Measurements from ENCODE around the gene VAV2.
A peak's percentile ranks its signal among the peaks of the same experiment; 100 is the strongest.

The VAV2 gene

GRCh38 chr9:133836818-133837217, 155.3 kb downstream of the VAV2 start:
- DNase-seq (ENCODE audit: low read depth) = no peak
- TF ChIP-seq CTCF (IDR thresholded peaks at IDR 0.05; ENCODE audit: insufficient read depth, low read depth, low read length, missing control alignments) = no peak
- H3K4me3 ChIP-seq (ENCODE audit: low read length) = no peak overlapping the region

GRCh38 chr9:133836001-133836758, 155.9 kb downstream of the VAV2 start:
- no peak for DNase-seq (ENCODE audit: low read depth)
- TF ChIP-seq CTCF (IDR thresholded peaks at IDR 0.05; ENCODE audit: insufficient read depth, low read depth, low read length, missing control alignments) = no peak
- H3K4me3 ChIP-seq (ENCODE audit: low read length) = no peak overlapping the region

- no peak for TF ChIP-seq CTCF (IDR thresholded peaks at IDR 0.05; ENCODE audit: insufficient read depth, low read depth, low read length, missing control alignments)
- H3K4me3 ChIP-seq (ENCODE audit: low read length) = no peak overlapping the region
- DNase-seq (ENCODE audit: low read depth) = peak; percentile 45
These were observed 156.7 kb downstream of the VAV2 start for GRCh38 chr9:133835262-133835901.

GRCh38 chr9:133834080-133834976, 157.8 kb downstream of the VAV2 start:
- no peak overlapping the region for H3K4me3 ChIP-seq (ENCODE audit: low read length)
- TF ChIP-seq CTCF (IDR thresholded peaks at IDR 0.05; ENCODE audit: insufficient read depth, low read depth, low read length, missing control alignments) = no peak

GRCh38 chr9:133833388-133834025, 158.6 kb downstream of the VAV2 start:
- no peak overlapping the region for H3K4me3 ChIP-seq (ENCODE audit: low read length)
- no peak for DNase-seq (ENCODE audit: low read depth)
- TF ChIP-seq CTCF (IDR thresholded peaks at IDR 0.05; ENCODE audit: insufficient read depth, low read depth, low read length, missing control alignments) = no peak

More at GRCh38 chr9:133834080-133834976, 157.8 kb downstream of the VAV2 start:
- no peak for DNase-seq (ENCODE audit: low read depth)

GRCh38 chr9:133832877-133833276, 159.2 kb downstream of the VAV2 start:
- TF ChIP-seq CTCF (IDR thresholded peaks at IDR 0.05; ENCODE audit: insufficient read depth, low read depth, low read length, missing control alignments) = no peak
- no peak overlapping the region for H3K4me3 ChIP-seq (ENCODE audit: low read length)
- DNase-seq (ENCODE audit: low read depth) = no peak
